CD4-positive, alpha-beta T cell treated with Interleukin-17A for 1 hour (primary cell): ENCODE results near the gene TFPI.

Experiments used
- DNase-seq: peaks from one replicate; pipeline ENCODE4 v3.0.0-alpha.2; 2020

Gene TFPI

GRCh38 chr2:187502467-187502866 lies 51.8 kb downstream of the TFPI start:
- DNase-seq: no peak

- DNase-seq: no peak
These were observed 53.5 kb downstream of the TFPI start for GRCh38 chr2:187500585-187501359.

- peak; percentile 32 for DNase-seq
These were observed 54.2 kb downstream of the TFPI start for GRCh38 chr2:187499941-187500532.

- no peak for DNase-seq
These were observed 56.3 kb downstream of the TFPI start for GRCh38 chr2:187497858-187498463.

- no peak for DNase-seq
These were observed 57.1 kb downstream of the TFPI start for GRCh38 chr2:187497140-187497539.

- no peak for DNase-seq
These were observed 58.9 kb downstream of the TFPI start for GRCh38 chr2:187495324-187495723.

GRCh38 chr2:187493877-187494568 lies 60.2 kb downstream of the TFPI start:
- no peak for DNase-seq

GRCh38 chr2:187493180-187493579 lies 61.1 kb downstream of the TFPI start:
- DNase-seq: no peak

GRCh38 chr2:187486241-187486640 lies 68.0 kb downstream of the TFPI start:
- no peak for DNase-seq

GRCh38 chr2:187485523-187485922 lies 68.7 kb downstream of the TFPI start:
- no peak for DNase-seq

GRCh38 chr2:187483537-187483936 lies 70.7 kb downstream of the TFPI start:
- DNase-seq: no peak

GRCh38 chr2:187482796-187483195 lies 71.4 kb downstream of the TFPI start:
- peak; percentile 3 for DNase-seq

GRCh38 chr2:187481543-187481942 lies 72.7 kb downstream of the TFPI start:
- DNase-seq: no peak

- DNase-seq: no peak
These were observed 75.5 kb downstream of the TFPI start for GRCh38 chr2:187478719-187479118.

GRCh38 chr2:187477051-187477450 lies 77.2 kb downstream of the TFPI start:
- DNase-seq: no peak

- DNase-seq: peak; percentile 20
These were observed 78.6 kb downstream of the TFPI start for GRCh38 chr2:187475499-187476248.

- DNase-seq: no peak
These were observed 83.5 kb downstream of the TFPI start for GRCh38 chr2:187470698-187471097.

GRCh38 chr2:187469538-187469937 lies 84.7 kb downstream of the TFPI start:
- DNase-seq: no peak

GRCh38 chr2:187468262-187468661 lies 86.0 kb downstream of the TFPI start:
- no peak for DNase-seq

GRCh38 chr2:187466129-187466792 lies 88.0 kb downstream of the TFPI start:
- no peak for DNase-seq

- DNase-seq: no peak
These were observed 91.4 kb downstream of the TFPI start for GRCh38 chr2:187462839-187463238.
